A549 (cell line): ENCODE measurements around the gene CMPK2. TPM values are rescaled to one million over a fixed set of nuclear protein-coding genes. Genes with fewer than 3 reads are reported as not detected.
"Not testable (repeated sequence)": the region's sequence is repeated elsewhere in the genome, so short reads cannot be mapped to it uniquely, and the experiment has no call there.

Experiments
- ATAC-seq, 2 experiments: fragments of 200-7000 bp in 1 of 2; fragments of >200 bp in 1 of 2; cut with Nextera tagmentation in 1 of 2; cut with Tn5 transposase in 1 of 2; 3 replicates each; pipeline versions ENCODE4 v1.8.0 to v1.9.1; 2018 to 2020; ENCODE audit warnings: mild to moderate bottlenecking in 1 of 2, moderate library complexity in 1 of 2
- CTCF ChIA-PET: fragments of 300-600 bp; sonication (Branson Sonifier 250); formaldehyde crosslinking; extraction: SDS; loops from one replicate; lab custom pipeline; 2021; ENCODE audit warnings: antibody characterized with exemption, inconsistent platforms; lab: Yijun Ruan, JAX
- POLR2A ChIA-PET: fragments of 350-600 bp; formaldehyde crosslinking; extraction: SDS; loops from one replicate; lab custom pipeline; 2021; ENCODE audit warnings: antibody characterized with exemption, inconsistent platforms; lab: Yijun Ruan, JAX
- DNase-seq, 2 experiments: peaks; one replicate each; pipeline versions ENCODE4 v3.0.0 to v3.0.0-alpha.2; 2011 to 2016; ENCODE audit warnings: low read depth in 1 of 2, low spot score in 1 of 2
- FAIRE-seq: peaks from 2 replicates; lab custom pipeline; 2011; peaks lifted over from hg19 to GRCh38; lab: Jason Lieb, UNC
- H3K27ac ChIP-seq, 2 experiments: fragments of >200 bp; sonication (Bioruptor Twin); formaldehyde crosslinking; 3 replicates each; pipeline ENCODE4 v1.5.1; 2016 to 2017
- H3K4me1 ChIP-seq: fragments of >200 bp; sonication (Bioruptor Twin); formaldehyde crosslinking; 3 replicates; pipeline ENCODE4 v1.6.1; 2016
- H3K4me2 ChIP-seq: fragments of >200 bp; sonication (Bioruptor Twin); formaldehyde crosslinking; 3 replicates; pipeline ENCODE4 v1.6.1; 2016
- H3K4me3 ChIP-seq: fragments of >200 bp; sonication (Bioruptor Twin); formaldehyde crosslinking; 3 replicates; pipeline ENCODE4 v1.5.1; 2016
- H3K9me3 ChIP-seq: fragments of >200 bp; sonication (Bioruptor Twin); formaldehyde crosslinking; 3 replicates; pipeline ENCODE4 v1.6.1; 2016
- ATOH8 ChIP-seq: fragments of 250-450 bp; sonication (Bioruptor Pico); IDR thresholded peaks from 2 replicates; pipeline ENCODE4 v1.5.0; 2020; ENCODE audit warnings: low read depth, mild to moderate bottlenecking, moderate library complexity
- BCL3 ChIP-seq: fragments of >200 bp; sonication (Bioruptor Twin); formaldehyde crosslinking; IDR thresholded peaks from 3 replicates; pipeline ENCODE4 v1.6.1; 2016
- BHLHE40 ChIP-seq: IDR thresholded peaks from 2 replicates; pipeline ENCODE4 v1.6.1; 2012; ENCODE audit warnings: low read depth, low read length, inconsistent platforms
- CEBPB ChIP-seq, 2 experiments: fragments of >200 bp in 1 of 2; sonication (Bioruptor Twin) in 1 of 2; formaldehyde crosslinking in 1 of 2; IDR thresholded peaks; 2 replicates each; pipeline ENCODE4 v1.6.1; 2012 to 2016
- CHD2 ChIP-seq: fragments of 150-350 bp; IDR thresholded peaks from 2 replicates; pipeline ENCODE4 v1.6.1; 2014; ENCODE audit warnings: low read length; ENCODE audit not compliant: partially characterized antibody
- HES2 ChIP-seq: fragments of >200 bp; sonication (Bioruptor Twin); formaldehyde crosslinking; IDR thresholded peaks from 2 replicates; pipeline ENCODE4 v1.6.1; 2016
- HOXB13 ChIP-seq: fragments of 250-450 bp; sonication (Bioruptor Pico); IDR thresholded peaks from 2 replicates; pipeline ENCODE4 v1.5.0; 2020; ENCODE audit warnings: low read depth, mild to moderate bottlenecking, moderate library complexity
- HOXB5 ChIP-seq: fragments of 250-450 bp; sonication (Bioruptor Pico); IDR thresholded peaks from 2 replicates; pipeline ENCODE4 v1.5.0; 2020; ENCODE audit warnings: mild to moderate bottlenecking, moderate library complexity
- JUN ChIP-seq, 2 experiments: fragments of >200 bp; sonication (Bioruptor Twin); formaldehyde crosslinking; IDR thresholded peaks; 2 replicates in 1 of 2; 3 replicates in 1 of 2; pipeline ENCODE4 v1.6.1; 2016 to 2017
- KDM5A ChIP-seq: fragments of 200-600 bp; sonication (generic); IDR thresholded peaks from 2 replicates; pipeline ENCODE4 v1.6.1; 2016; ENCODE audit warnings: antibody characterized with exemption, mild to moderate bottlenecking
- MAFK ChIP-seq: fragments of 450-650 bp; IDR thresholded peaks from 2 replicates; pipeline ENCODE4 v1.6.1; 2014; ENCODE audit not compliant: partially characterized antibody
- MYC ChIP-seq: IDR thresholded peaks from 2 replicates; pipeline ENCODE4 v1.6.1; 2012; ENCODE audit warnings: mild to moderate bottlenecking, inconsistent platforms, low read length, improper control_type of control experiment, borderline replicate concordance
- NPAS2 ChIP-seq: fragments of 250-450 bp; sonication (Bioruptor Pico); IDR thresholded peaks from 2 replicates; pipeline ENCODE4 v1.8.0; 2022; ENCODE audit warnings: mild to moderate bottlenecking, moderate library complexity, borderline replicate concordance
- NR3C1 ChIP-seq: fragments of >200 bp; sonication (Bioruptor Twin); formaldehyde crosslinking; IDR thresholded peaks from 3 replicates; pipeline ENCODE4 v1.6.1; 2017
- POLR2A ChIP-seq: IDR thresholded peaks from 2 replicates; pipeline ENCODE4 v1.6.1; 2012; ENCODE audit warnings: mild to moderate bottlenecking, low read length
- POLR2AphosphoS2 ChIP-seq: conservative IDR thresholded peaks from 2 replicates; pipeline ENCODE4 v1.6.1; 2012; ENCODE audit warnings: low read length, improper control_type of control experiment, inconsistent platforms
- RNF2 ChIP-seq: fragments of 200-600 bp; sonication (generic); IDR thresholded peaks from 2 replicates; pipeline ENCODE4 v1.6.1; 2016; ENCODE audit warnings: low read depth, mild to moderate bottlenecking, antibody characterized with exemption, moderate library complexity, borderline replicate concordance
- SMC3 ChIP-seq: fragments of >200 bp; sonication (Bioruptor Twin); formaldehyde crosslinking; IDR thresholded peaks from 3 replicates; pipeline ENCODE4 v1.6.1; 2018; ENCODE audit warnings: inconsistent platforms
- ZNF302 ChIP-seq: fragments of 250-450 bp; sonication (Bioruptor Pico); IDR thresholded peaks from 2 replicates; pipeline ENCODE4 v1.9.0; 2021; ENCODE audit warnings: inconsistent platforms, mild to moderate bottlenecking, moderate library complexity
- WGBS: methylation state at CpG from one replicate; pipeline ENCODE4 v1.1.6; 2017; ENCODE audit errors: missing lambda C conversion rate; 5-methylcytosine and 5-hydroxymethylcytosine counted together
- polyA plus RNA-seq, 4 experiments: library from polyadenylated mRNA; depleted of rRNA in 3 of 4; stranded (reverse); fragments of >200 nt; fragmentation: RNase III in 1 of 4; extraction: RNeasy Plus Mini Kit Qiagen cat#74134 plus additional on column Dnase treatment in 1 of 4; gene quantifications; 2 replicates in 3 of 4; 3 replicates in 1 of 4; pipeline ENCODE4 v1.2.3, GENCODE V29; 2011 to 2017
- TF ChIP-seq, protein P1 (sequence below): IDR thresholded peaks from 2 replicates; pipeline ENCODE4 v1.6.1; 2012
- TF ChIP-seq, protein P2 (sequence below): IDR thresholded peaks from 2 replicates; pipeline ENCODE4 v1.6.1; 2012; ENCODE audit warnings: low read depth, borderline replicate concordance

CMPK2 gene
- polyA plus RNA-seq, 2 of the 4 experiments (the other 2 are of a cell fraction): 0.12 to 0.41 TPM

GRCh38 chr2:6908291-6908690 is 42.6 kb upstream of the CMPK2 start (continued):
- TF ChIP-seq, protein P1, sequence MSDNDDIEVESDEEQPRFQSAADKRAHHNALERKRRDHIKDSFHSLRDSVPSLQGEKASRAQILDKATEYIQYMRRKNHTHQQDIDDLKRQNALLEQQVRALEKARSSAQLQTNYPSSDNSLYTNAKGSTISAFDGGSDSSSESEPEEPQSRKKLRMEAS: no peak
- TF ChIP-seq MYC: no peak

GRCh38 chr2:6906165-6906741 is 40.5 kb upstream of the CMPK2 start:
- 65% methylated on average over 1 of the region's 1 CpG for WGBS
- no peak for FAIRE-seq

DNA sequence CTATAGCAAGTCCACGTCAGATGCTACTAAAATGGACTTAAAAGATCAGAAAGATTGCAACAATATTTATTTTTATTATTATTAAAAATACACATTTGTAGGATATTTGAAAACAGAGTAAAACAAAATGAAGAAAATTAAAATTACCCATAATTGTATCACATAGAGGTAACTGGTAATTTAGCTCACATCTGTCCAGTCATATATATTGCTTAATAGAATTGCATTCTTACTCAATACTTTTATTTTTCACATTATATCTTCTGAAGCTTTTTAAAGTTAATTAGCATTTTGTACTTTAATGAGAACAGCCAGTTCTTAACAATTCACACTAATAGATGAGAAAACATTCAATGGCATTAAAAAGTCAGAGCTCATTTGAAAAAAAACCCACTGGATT is 40.0 kb upstream of the CMPK2 start:
- WGBS: 14% methylated on average over 1 of the region's 1 CpG
- ChIA-PET CTCF (interaction anchor here (1.5 to 4.7 kb wide), 3 partner anchors 10 to 139 kb away, joined by 3 to 25 read pairs (median 5); no protein-coding TSS in a partner anchor), POLR2A (no interaction called here)

More at GRCh38 chr2:6906165-6906741, 40.5 kb upstream of the CMPK2 start:
- POLR2A ChIA-PET: no interaction called here
- CTCF ChIA-PET: interaction anchor here (1.5 to 4.7 kb wide), 3 partner anchors 10 to 138 kb away, joined by 3 to 25 read pairs (median 5); no protein-coding TSS in a partner anchor
- TF ChIP-seq NPAS2 (CRISPR knock-in tag) (no peak), POLR2A (no peak), ZNF302 (no peak), CHD2 (no peak), BHLHE40 (no peak), CEBPB (IDR thresholded peaks at IDR 0.05) (no peak), NR3C1 (no peak), ATOH8 (CRISPR knock-in tag) (no peak), HES2 (no peak), POLR2AphosphoS2 (no peak), MAFK (no peak), JUN (IDR thresholded peaks at IDR 0.05) (no peak), HOXB13 (CRISPR knock-in tag) (no peak), SMC3 (no peak), RNF2 (no peak), BCL3 (no peak), HOXB5 (CRISPR knock-in tag) (no peak)
- TF ChIP-seq, protein P1: no peak
- TF ChIP-seq, protein P2, sequence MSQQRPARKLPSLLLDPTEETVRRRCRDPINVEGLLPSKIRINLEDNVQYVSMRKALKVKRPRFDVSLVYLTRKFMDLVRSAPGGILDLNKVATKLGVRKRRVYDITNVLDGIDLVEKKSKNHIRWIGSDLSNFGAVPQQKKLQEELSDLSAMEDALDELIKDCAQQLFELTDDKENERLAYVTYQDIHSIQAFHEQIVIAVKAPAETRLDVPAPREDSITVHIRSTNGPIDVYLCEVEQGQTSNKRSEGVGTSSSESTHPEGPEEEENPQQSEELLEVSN: no peak
- TF ChIP-seq, all 56 proteins: peak for 0
- no peak overlapping the region for H3K4me2 ChIP-seq
- H3K9me3 ChIP-seq: peaks cover 2% of the 10 kb centered on the region; the same call in 1 of the 3 replicates
- no peaks in the 10 kb centered on the region for H3K4me1 ChIP-seq
- DNase-seq (no peak), ATAC-seq (no peak)
- no peak overlapping the region for H3K27ac ChIP-seq
- H3K4me3 ChIP-seq: no peak overlapping the region

DNA sequence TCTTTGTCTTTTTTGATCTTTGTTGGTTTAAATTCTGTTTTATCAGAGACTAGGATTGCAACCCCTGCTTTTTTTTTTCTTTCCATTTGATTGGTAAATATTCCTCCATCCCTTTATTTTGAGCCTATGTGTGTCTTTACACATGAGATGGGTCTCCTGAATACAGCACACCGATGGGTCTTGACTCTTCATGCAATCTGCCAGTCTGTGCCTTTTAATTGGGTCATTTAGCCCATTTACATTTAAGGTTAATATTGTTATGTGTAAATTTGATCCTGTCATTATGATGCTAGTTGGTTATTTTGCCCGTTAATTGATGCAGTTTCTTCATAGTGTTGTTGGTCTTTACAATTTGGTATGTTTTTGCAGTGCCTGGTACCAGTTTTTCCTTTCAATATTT is 36.9 kb upstream of the CMPK2 start:
- H3K27ac ChIP-seq, FAIRE-seq, H3K4me3 ChIP-seq, H3K4me2 ChIP-seq, H3K9me3 ChIP-seq, H3K4me1 ChIP-seq, POLR2A ChIA-PET, ATAC-seq, DNase-seq: not testable (repeated sequence)
- CTCF ChIA-PET: interaction anchor here (0.7 to 0.9 kb wide), 2 partner anchors 14 to 1835 kb away, joined by 3 read pairs; no protein-coding TSS in a partner anchor
- WGBS: 20% methylated on average over 2 of the region's 2 CpGs

More for the DNA sequence above, 40.0 kb upstream of the CMPK2 start:
- Histone ChIP-seq H3K4me1 (no peaks in the 10 kb centered on the region), H3K9me3 (peaks cover 2% of the 10 kb centered on the region; the same call in 1 of the 3 replicates), H3K4me3 (no peak overlapping the region), H3K27ac (no peak overlapping the region), H3K4me2 (no peak overlapping the region)
- TF ChIP-seq CEBPB (IDR thresholded peaks at IDR 0.05): peak in 1 of 2 experiments; percentile 30; a peak in 1 of 4 replicates
- TF ChIP-seq NPAS2 (CRISPR knock-in tag): no peak
- TF ChIP-seq, protein P2: no peak
- no peak for TF ChIP-seq HOXB13 (CRISPR knock-in tag)
- no peak for TF ChIP-seq KDM5A
- no peak for TF ChIP-seq POLR2AphosphoS2
- DNase-seq: no peak
- no peak for FAIRE-seq
- no peak for ATAC-seq
